Smooth muscle cell of trachea (primary cell): ENCODE measurements around the gene KIF12. TPM values are rescaled to one million over a fixed set of nuclear protein-coding genes. Genes with fewer than 3 reads are reported as not detected.

Source experiments
- total RNA-seq: library from RNA; depleted of rRNA; stranded (reverse); fragments of >200 nt; gene quantifications from 2 replicates; pipeline ENCODE4 v1.2.1, GENCODE V29; 2014

Gene KIF12
- total RNA-seq: under 0.01 TPM in 1 of 2 replicates, not detected in the other

GRCh38 chr9:114098936-114099668 lies at the start of gene KIF12:
KIF12 (minus strand) TSS chr9:114099292; CDS start chr9:114099276, 16 bp downstream.

GRCh38 chr9:114078021-114078780 lies 20.9 kb downstream of the KIF12 start, which contains the start of gene AMBP:
AMBP (minus strand) TSS chr9:114078300; CDS start chr9:114078209, 91 bp downstream.

Other genes with a start within 250 kb of the KIF12 start
- gene ZNF618, start 223.0 kb downstream of the KIF12 start, total RNA-seq: 10.4 and 12.9 TPM in 2 replicates
- 0.15 and 0.17 TPM in 2 replicates for gene AMBP, start 21.0 kb downstream of the KIF12 start, total RNA-seq
- 3.6 and 8.6 TPM in 2 replicates for gene COL27A1, start 56.2 kb upstream of the KIF12 start, total RNA-seq
- gene ORM1, start 223.8 kb upstream of the KIF12 start, total RNA-seq: not detected in 2 replicates
- gene ORM2, start 230.6 kb upstream of the KIF12 start, total RNA-seq: not detected in 2 replicates